OCI-LY7 (cell line): ENCODE data around the gene PTGES. TPM values are rescaled to one million over a fixed set of nuclear protein-coding genes. Genes with fewer than 3 reads are reported as not detected.
"Not testable (repeated sequence)": the region's sequence is repeated elsewhere in the genome, so short reads cannot be mapped to it uniquely, and the experiment has no call there.

ENCODE experiments used
- BruUV-seq: library from RNA; stranded (reverse); fragments of 400-500 nt; replicated peaks from 2 replicates; lab custom pipeline; 2021; lab: Mats Ljungman, UMichigan
- CTCF ChIA-PET: fragments of 300-600 bp; sonication (Branson Sonifier 250); formaldehyde crosslinking; loops from one replicate; lab custom pipeline; 2022; ENCODE audit warnings: antibody characterized with exemption; ENCODE audit not compliant: unreplicated experiment; lab: Charles Lee
- POLR2A ChIA-PET: fragments of 300-600 bp; sonication (Branson Sonifier 250); formaldehyde crosslinking; loops from one replicate; lab custom pipeline; 2022; ENCODE audit warnings: antibody characterized with exemption; lab: Charles Lee
- DNase-seq: peaks from one replicate; pipeline ENCODE4 v3.0.0-alpha.2; 2015; ENCODE audit warnings: low spot score
- H2AFZ ChIP-seq: fragments of 200-600 bp; sonication (generic), shearing (Covaris generic); 2 replicates; pipeline ENCODE4 v1.6.1; 2014; ENCODE audit warnings: mild to moderate bottlenecking, antibody characterized with exemption, low read length, moderate library complexity
- H3K27ac ChIP-seq: fragments of 200-600 bp; sonication (generic); 2 replicates; pipeline ENCODE4 v1.5.1; 2014; ENCODE audit warnings: mixed run types, low read depth, mild to moderate bottlenecking, moderate library complexity, low read length, inconsistent platforms; ENCODE audit not compliant: poor library complexity, severe bottlenecking
- H3K36me3 ChIP-seq: fragments of 200-600 bp; sonication (generic); 2 replicates; pipeline ENCODE4 v1.6.1; 2014; ENCODE audit warnings: mild to moderate bottlenecking, antibody characterized with exemption, low read length, moderate library complexity, mixed read lengths; ENCODE audit not compliant: insufficient read depth
- H3K4me1 ChIP-seq: fragments of 200-600 bp; sonication (generic); 2 replicates; pipeline ENCODE4 v1.5.1; 2014; ENCODE audit warnings: mild to moderate bottlenecking, low read length; ENCODE audit not compliant: insufficient read depth, poor library complexity, severe bottlenecking
- H3K4me2 ChIP-seq: fragments of 200-600 bp; sonication (generic); 2 replicates; pipeline ENCODE4 v1.6.1; 2014; ENCODE audit warnings: mild to moderate bottlenecking, low read length
- H3K4me3 ChIP-seq: fragments of 200-600 bp; sonication (generic); 2 replicates; pipeline ENCODE4 v1.5.1; 2014; ENCODE audit warnings: mild to moderate bottlenecking, low read depth, low read length; ENCODE audit not compliant: poor library complexity, severe bottlenecking
- H3K79me2 ChIP-seq: fragments of 200-600 bp; sonication (generic); 2 replicates; pipeline ENCODE4 v1.6.1; 2016; ENCODE audit warnings: low read depth, mild to moderate bottlenecking, low read length, moderate library complexity, mixed read lengths; ENCODE audit not compliant: insufficient read depth
- H3K9me2 ChIP-seq: fragments of 200-600 bp; sonication (generic); 2 replicates; pipeline ENCODE4 v1.6.1; 2016; ENCODE audit warnings: mild to moderate bottlenecking, low read length, mixed read lengths; ENCODE audit not compliant: insufficient read depth
- H3K9me3 ChIP-seq: fragments of 200-600 bp; sonication (generic); 2 replicates; pipeline ENCODE4 v1.6.1; 2014; ENCODE audit warnings: mild to moderate bottlenecking, mixed run types, low read length, mixed read lengths
- H4K20me1 ChIP-seq: fragments of 200-600 bp; sonication (generic); 2 replicates; pipeline ENCODE4 v1.6.1; 2014; ENCODE audit warnings: mild to moderate bottlenecking, antibody characterized with exemption, low read length, moderate library complexity, mixed read lengths; ENCODE audit not compliant: insufficient read depth
- EZH2phosphoT487 ChIP-seq: fragments of 200-600 bp; sonication (generic); IDR thresholded peaks from 2 replicates; pipeline ENCODE4 v1.6.1; 2018; ENCODE audit warnings: low read depth, borderline replicate concordance, mild to moderate bottlenecking, mixed run types, antibody characterized with exemption, low read length, moderate library complexity, mixed read lengths
- intact Hi-C: fragments of 100-400 bp; cut with micrococcal nuclease; formaldehyde crosslinking; loops from one replicate; pipeline ENCODE4 v1.10.0; 2022; ENCODE audit not compliant: unreplicated experiment
- total RNA-seq, 2 experiments: library from RNA; depleted of rRNA in 1 of 2; stranded (reverse); fragments of >200 nt in 1 of 2; shearing (Covaris generic) in 1 of 2; gene quantifications; 2 replicates each; pipeline ENCODE4 v1.2.3, GENCODE V29; 2014 to 2022
- TF ChIP-seq, protein P1 (sequence below): fragments of 200-600 bp; sonication (generic); conservative IDR thresholded peaks from 2 replicates; pipeline ENCODE4 v1.5.1; 2014; ENCODE audit warnings: mild to moderate bottlenecking, antibody characterized with exemption, low read length, moderate library complexity, mixed read lengths

PTGES gene
- total RNA-seq, 2 experiments from 2014 or later = not detected

DNA sequence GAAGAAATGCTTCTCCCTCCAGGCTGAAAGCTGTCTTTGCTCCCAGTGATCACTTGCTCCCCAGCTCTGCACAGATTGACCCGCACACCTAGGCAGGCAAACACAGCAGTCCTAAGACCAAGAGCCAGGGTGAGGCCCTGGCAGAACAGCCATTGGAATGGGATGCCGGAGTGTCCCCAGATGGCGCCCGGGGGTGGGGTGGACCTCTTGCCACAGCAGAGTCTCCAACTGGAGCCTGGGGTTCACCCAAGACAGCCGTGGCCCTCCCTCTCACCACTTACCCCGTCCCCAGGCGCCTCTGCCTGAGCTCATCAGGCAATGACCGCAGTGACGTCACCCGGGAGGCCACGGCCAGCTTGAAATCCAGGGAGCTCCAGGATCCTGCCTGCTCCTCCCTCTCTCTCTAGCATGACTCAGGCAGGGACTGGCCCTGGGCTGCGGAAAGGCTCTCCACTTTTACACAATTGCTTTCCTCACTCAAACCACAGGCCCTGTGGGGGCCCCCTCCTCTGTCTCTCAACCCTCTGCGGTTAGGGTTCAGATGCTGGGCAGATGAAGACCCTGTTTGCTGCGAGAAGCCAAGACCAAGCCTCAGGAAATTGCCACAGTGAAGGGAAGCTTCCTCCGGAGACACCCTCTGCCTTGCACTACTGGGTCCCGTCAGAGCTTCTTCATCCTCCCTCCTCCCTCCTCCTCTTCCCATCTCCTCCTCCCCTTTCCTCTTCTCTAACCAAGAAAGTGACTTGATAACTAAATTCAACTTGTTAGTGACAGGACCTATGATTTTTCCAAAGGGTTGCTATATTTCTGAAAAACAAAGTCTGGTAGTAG lies 24.3 kb upstream of the PTGES start:
- Histone ChIP-seq H2AFZ (no peak overlapping the region), H3K79me2 (no peaks in the 10 kb centered on the region), H3K27ac (no peak overlapping the region), H3K36me3 (no peaks in the 10 kb centered on the region), H3K4me1 (no peaks in the 10 kb centered on the region), H3K4me3 (no peak overlapping the region), H3K9me2 (no peaks in the 10 kb centered on the region), H3K9me3 (no peaks in the 10 kb centered on the region), H3K4me2 (no peak overlapping the region), H4K20me1 (no peaks in the 10 kb centered on the region; the same call in 1 of the 2 replicates)
- intact Hi-C loops = no loop called here
- ChIA-PET POLR2A (interaction anchor here (0.5 kb wide), 1 partner anchor 364 kb away, joined by 3 read pairs; no protein-coding TSS in a partner anchor), CTCF (interaction anchor here (0.7 kb wide), 1 partner anchor 21 kb away, joined by 3 read pairs; no protein-coding TSS in a partner anchor)
- no peak for DNase-seq
- no peak for TF ChIP-seq EZH2phosphoT487
- TF ChIP-seq, protein P1, sequence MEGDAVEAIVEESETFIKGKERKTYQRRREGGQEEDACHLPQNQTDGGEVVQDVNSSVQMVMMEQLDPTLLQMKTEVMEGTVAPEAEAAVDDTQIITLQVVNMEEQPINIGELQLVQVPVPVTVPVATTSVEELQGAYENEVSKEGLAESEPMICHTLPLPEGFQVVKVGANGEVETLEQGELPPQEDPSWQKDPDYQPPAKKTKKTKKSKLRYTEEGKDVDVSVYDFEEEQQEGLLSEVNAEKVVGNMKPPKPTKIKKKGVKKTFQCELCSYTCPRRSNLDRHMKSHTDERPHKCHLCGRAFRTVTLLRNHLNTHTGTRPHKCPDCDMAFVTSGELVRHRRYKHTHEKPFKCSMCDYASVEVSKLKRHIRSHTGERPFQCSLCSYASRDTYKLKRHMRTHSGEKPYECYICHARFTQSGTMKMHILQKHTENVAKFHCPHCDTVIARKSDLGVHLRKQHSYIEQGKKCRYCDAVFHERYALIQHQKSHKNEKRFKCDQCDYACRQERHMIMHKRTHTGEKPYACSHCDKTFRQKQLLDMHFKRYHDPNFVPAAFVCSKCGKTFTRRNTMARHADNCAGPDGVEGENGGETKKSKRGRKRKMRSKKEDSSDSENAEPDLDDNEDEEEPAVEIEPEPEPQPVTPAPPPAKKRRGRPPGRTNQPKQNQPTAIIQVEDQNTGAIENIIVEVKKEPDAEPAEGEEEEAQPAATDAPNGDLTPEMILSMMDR = no peak
- no TSS peak for BruUV-seq

DNA sequence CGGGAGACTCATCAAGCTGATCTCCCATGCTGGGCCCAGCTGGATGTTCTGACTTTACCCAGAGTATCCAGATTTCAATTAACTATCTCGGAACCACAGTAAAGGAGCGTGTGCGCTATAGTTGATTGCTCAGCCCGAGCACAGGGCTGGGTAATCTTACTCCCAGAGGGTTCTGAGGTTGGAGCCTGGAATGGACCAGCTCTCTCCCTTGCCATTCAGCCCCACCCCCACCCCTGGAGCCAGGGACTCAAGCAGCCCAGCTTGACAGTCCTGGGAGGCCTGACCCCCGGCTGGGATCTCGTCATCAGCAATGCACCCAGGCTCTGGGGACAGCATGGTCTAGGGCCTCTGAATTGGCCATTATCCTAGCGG lies 23.7 kb upstream of the PTGES start:
- Histone ChIP-seq H3K36me3 (no peaks in the 10 kb centered on the region), H2AFZ (no peak overlapping the region)
- no TSS peak for BruUV-seq

DNA sequence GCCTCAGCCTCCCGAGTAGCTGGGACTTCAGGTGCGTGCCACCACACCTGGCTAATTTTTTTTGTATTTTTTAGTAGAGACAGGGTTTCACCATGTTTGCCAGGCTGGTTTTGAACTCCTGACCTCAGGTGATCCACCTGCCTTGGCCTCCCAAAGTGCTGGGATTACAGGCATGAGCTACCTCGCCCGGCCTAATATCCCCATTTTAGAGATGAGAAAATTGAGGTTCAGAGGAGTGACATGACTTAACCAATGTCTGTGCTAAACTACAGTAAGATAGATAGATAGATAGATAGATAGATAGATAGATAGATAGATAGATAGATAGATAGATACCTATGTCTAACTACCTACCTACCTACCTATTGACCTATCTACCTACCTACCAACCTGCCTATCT lies 23.3 kb upstream of the PTGES start:
- BruUV-seq, H3K4me1 ChIP-seq, POLR2A ChIA-PET: not testable (repeated sequence)

More for the DNA sequence above, 23.7 kb upstream of the PTGES start:
- Histone ChIP-seq H3K79me2 (no peaks in the 10 kb centered on the region), H4K20me1 (no peaks in the 10 kb centered on the region; the same call in 1 of the 2 replicates), H3K4me3 (no peak overlapping the region), H3K4me1 (no peaks in the 10 kb centered on the region), H3K9me2 (no peaks in the 10 kb centered on the region), H3K27ac (no peak overlapping the region), H3K4me2 (no peak overlapping the region), H3K9me3 (no peaks in the 10 kb centered on the region)
- no peak for DNase-seq
- no peak for TF ChIP-seq EZH2phosphoT487
- TF ChIP-seq, protein P1 = no peak
- ChIA-PET CTCF (no interaction called here), POLR2A (interaction anchor here (0.5 kb wide), 1 partner anchor 363 kb away, joined by 3 read pairs; no protein-coding TSS in a partner anchor)
- intact Hi-C loops = no loop called here

More for the DNA sequence above, 23.3 kb upstream of the PTGES start:
- H3K79me2 ChIP-seq, CTCF ChIA-PET, H3K9me3 ChIP-seq, intact Hi-C loops, H3K36me3 ChIP-seq, H3K9me2 ChIP-seq, H2AFZ ChIP-seq, DNase-seq, H3K4me3 ChIP-seq, H3K4me2 ChIP-seq, H4K20me1 ChIP-seq, H3K27ac ChIP-seq: not testable (repeated sequence)
